GM12878 (cell line): ENCODE results near the gene PHC3.

Experiments
- POLR2A ChIP-seq: IDR thresholded peaks from 2 replicates; pipeline ENCODE4 v1.6.1; 2011; ENCODE audit warnings: low read depth, mild to moderate bottlenecking, low read length
- TF ChIP-seq, protein P1 (sequence below), 3 experiments: IDR thresholded peaks in 2 of 3; conservative IDR thresholded peaks in 1 of 3; 2 replicates each; pipeline ENCODE4 v1.5.1; 2011; ENCODE audit warnings: low read depth in 3 of 3, low read length in 3 of 3, mild to moderate bottlenecking in 3 of 3, control low read depth in 2 of 3, moderate library complexity in 2 of 3, inconsistent platforms in 1 of 3, mixed read lengths in 1 of 3; ENCODE audit not compliant: control insufficient read depth in 2 of 3, insufficient read depth in 1 of 3; ENCODE audit errors: extremely low read depth in 1 of 3
- TF ChIP-seq, protein P2 (sequence below): fragments of 150-350 bp; IDR thresholded peaks from 2 replicates; pipeline ENCODE4 v1.6.1; 2016; ENCODE audit warnings: low read depth, low read length

DNA sequence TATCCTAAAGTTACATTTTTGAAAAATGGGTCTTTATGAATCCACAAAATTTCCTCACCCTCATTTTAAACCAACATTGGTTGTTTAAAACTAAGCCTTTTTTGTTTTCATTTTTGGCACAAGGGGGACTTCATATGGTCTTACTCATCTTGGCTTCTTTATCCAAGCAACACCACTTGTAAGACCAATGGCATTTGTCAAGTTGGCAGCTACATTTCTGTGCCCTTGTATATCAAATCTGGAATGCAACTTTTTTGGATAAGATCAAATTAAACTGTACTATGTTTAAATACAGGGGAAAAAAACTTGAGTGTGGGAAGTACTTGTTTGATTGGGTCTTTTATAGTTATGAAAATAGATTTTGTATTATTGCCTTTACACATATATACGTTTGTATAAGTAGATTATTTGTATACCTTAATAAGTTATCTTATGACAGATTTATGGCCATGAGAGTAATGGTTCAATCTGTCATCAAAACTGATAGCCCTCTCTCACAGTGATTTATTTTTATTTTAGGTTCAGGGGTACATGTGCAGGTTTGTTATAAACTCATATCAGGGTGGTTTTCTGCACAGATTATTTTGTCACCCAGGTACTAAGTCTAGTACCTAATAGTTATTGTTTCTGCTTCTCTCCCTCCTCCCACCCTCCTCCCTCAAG, 100.3 kb downstream of the PHC3 start:
- TF ChIP-seq, protein P1, sequence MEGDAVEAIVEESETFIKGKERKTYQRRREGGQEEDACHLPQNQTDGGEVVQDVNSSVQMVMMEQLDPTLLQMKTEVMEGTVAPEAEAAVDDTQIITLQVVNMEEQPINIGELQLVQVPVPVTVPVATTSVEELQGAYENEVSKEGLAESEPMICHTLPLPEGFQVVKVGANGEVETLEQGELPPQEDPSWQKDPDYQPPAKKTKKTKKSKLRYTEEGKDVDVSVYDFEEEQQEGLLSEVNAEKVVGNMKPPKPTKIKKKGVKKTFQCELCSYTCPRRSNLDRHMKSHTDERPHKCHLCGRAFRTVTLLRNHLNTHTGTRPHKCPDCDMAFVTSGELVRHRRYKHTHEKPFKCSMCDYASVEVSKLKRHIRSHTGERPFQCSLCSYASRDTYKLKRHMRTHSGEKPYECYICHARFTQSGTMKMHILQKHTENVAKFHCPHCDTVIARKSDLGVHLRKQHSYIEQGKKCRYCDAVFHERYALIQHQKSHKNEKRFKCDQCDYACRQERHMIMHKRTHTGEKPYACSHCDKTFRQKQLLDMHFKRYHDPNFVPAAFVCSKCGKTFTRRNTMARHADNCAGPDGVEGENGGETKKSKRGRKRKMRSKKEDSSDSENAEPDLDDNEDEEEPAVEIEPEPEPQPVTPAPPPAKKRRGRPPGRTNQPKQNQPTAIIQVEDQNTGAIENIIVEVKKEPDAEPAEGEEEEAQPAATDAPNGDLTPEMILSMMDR (IDR thresholded peaks at IDR 0.05 in 2 of 3, conservative IDR thresholded peaks at IDR 0.05 in 1 of 3; ENCODE audit: control insufficient read depth in 2 of 3, extremely low read depth in 1 of 3, insufficient read depth in 1 of 3, low read depth in 3 of 3, low read length in 3 of 3): no peak
- no peak for TF ChIP-seq POLR2A
- TF ChIP-seq, protein P2, sequence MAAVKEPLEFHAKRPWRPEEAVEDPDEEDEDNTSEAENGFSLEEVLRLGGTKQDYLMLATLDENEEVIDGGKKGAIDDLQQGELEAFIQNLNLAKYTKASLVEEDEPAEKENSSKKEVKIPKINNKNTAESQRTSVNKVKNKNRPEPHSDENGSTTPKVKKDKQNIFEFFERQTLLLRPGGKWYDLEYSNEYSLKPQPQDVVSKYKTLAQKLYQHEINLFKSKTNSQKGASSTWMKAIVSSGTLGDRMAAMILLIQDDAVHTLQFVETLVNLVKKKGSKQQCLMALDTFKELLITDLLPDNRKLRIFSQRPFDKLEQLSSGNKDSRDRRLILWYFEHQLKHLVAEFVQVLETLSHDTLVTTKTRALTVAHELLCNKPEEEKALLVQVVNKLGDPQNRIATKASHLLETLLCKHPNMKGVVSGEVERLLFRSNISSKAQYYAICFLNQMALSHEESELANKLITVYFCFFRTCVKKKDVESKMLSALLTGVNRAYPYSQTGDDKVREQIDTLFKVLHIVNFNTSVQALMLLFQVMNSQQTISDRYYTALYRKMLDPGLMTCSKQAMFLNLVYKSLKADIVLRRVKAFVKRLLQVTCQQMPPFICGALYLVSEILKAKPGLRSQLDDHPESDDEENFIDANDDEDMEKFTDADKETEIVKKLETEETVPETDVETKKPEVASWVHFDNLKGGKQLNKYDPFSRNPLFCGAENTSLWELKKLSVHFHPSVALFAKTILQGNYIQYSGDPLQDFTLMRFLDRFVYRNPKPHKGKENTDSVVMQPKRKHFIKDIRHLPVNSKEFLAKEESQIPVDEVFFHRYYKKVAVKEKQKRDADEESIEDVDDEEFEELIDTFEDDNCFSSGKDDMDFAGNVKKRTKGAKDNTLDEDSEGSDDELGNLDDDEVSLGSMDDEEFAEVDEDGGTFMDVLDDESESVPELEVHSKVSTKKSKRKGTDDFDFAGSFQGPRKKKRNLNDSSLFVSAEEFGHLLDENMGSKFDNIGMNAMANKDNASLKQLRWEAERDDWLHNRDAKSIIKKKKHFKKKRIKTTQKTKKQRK: no peak
